Astrocyte (in vitro differentiated cells and primary cell): ENCODE measurements around the gene PDCD1.

ENCODE experiments used
- CTCF ChIP-seq: IDR thresholded peaks from 2 replicates; pipeline ENCODE4 v1.5.1; 2011; ENCODE audit warnings: low read depth, mild to moderate bottlenecking, inconsistent platforms, low read length, moderate library complexity; ENCODE audit not compliant: insufficient read depth
- EZH2 ChIP-seq: IDR thresholded peaks from 2 replicates; pipeline ENCODE4 v1.6.1; 2012; ENCODE audit warnings: mild to moderate bottlenecking, low read length, inconsistent platforms; ENCODE audit not compliant: insufficient read depth

GRCh38 chr2:241808721-241809382 lies 49.8 kb downstream of the PDCD1 start, which contains the start of gene NEU4:
- TF ChIP-seq CTCF = no peak
- TF ChIP-seq EZH2 = no peak
